Ascending aorta (tissue), 2 donors: ENCODE results near the gene POU2F3. TPM values are rescaled to one million over a fixed set of nuclear protein-coding genes. Genes with fewer than 3 reads are reported as not detected.

Source experiments
- DNase-seq, 2 donors: peaks; one replicate each; pipeline ENCODE4 v3.0.0-alpha.2; 2019; ENCODE audit warnings: low spot score in 2 of 2
- H3K27ac ChIP-seq, 2 donors: fragments of 200-600 bp; sonication (generic); one replicate each; pipeline ENCODE4 v1.5.1; 2016 to 2017; ENCODE audit warnings: mild to moderate bottlenecking in 1 of 2
- H3K27me3 ChIP-seq: fragments of 200-600 bp; sonication (generic); one replicate; pipeline ENCODE4 v1.5.1; 2017
- H3K36me3 ChIP-seq, 2 donors: fragments of 200-600 bp; sonication (generic); one replicate each; pipeline ENCODE4 v1.5.1; 2016
- H3K4me1 ChIP-seq, 2 donors: fragments of 200-600 bp; sonication (generic); one replicate each; pipeline ENCODE4 v1.5.1; 2016 to 2017; ENCODE audit warnings: mild to moderate bottlenecking in 1 of 2
- H3K4me3 ChIP-seq, 2 donors: fragments of 200-600 bp; sonication (generic); one replicate each; pipeline ENCODE4 v1.5.1; 2016 to 2017; ENCODE audit warnings: mild to moderate bottlenecking in 1 of 2
- H3K9me3 ChIP-seq, 2 donors: fragments of 200-600 bp; sonication (generic); one replicate each; pipeline ENCODE4 v1.5.1; 2016
- intact Hi-C: fragments of 100-400 bp; cut with DNase I; formaldehyde crosslinking; loops from one replicate; pipeline ENCODE4 v1.15.1; 2023
- total RNA-seq: library from RNA; depleted of rRNA; stranded (reverse); fragments of >200 nt; gene quantifications from one replicate; pipeline ENCODE4 v1.1.0, GENCODE V29; 2016
- TF ChIP-seq, protein P1 (sequence below), 3 experiments: fragments of 200-600 bp in 2 of 3; fragments of 450-650 bp in 1 of 3; sonication (generic) in 2 of 3; IDR thresholded peaks; one replicate each; pipeline ENCODE4 v1.5.1; 2016 to 2019; ENCODE audit warnings: antibody characterized with exemption in 3 of 3, mild to moderate bottlenecking in 1 of 3, moderate library complexity in 1 of 3

POU2F3 gene
- total RNA-seq, 1 donor from 2014 or later = not detected

DNA sequence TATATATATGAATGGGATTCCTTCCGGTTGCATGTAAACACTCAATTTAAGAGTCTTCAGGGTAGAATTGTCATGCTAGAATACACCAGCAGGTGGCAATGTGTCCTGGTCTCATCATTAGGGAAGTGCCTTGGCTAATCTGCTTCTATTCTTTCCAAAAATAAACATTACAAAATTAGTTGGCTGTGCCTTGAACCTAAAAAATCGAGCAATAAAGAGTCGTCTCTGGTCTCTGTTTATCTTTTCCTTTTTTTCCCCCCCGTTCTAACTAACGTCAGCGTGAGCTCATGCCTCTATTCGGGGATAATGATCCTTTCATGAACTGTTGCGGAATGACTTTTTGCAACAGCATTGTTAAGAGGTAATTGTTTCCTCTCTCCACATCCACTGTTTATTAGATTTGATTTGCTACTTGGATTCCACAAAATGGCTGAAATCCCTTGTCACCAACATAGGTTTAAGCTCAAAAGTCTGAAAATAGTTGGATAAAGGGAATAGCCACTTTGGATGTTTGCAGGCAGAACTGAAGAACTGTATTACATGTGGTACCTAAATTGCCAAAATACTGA lies 95.0 kb downstream of the POU2F3 start:
- TF ChIP-seq, protein P1, sequence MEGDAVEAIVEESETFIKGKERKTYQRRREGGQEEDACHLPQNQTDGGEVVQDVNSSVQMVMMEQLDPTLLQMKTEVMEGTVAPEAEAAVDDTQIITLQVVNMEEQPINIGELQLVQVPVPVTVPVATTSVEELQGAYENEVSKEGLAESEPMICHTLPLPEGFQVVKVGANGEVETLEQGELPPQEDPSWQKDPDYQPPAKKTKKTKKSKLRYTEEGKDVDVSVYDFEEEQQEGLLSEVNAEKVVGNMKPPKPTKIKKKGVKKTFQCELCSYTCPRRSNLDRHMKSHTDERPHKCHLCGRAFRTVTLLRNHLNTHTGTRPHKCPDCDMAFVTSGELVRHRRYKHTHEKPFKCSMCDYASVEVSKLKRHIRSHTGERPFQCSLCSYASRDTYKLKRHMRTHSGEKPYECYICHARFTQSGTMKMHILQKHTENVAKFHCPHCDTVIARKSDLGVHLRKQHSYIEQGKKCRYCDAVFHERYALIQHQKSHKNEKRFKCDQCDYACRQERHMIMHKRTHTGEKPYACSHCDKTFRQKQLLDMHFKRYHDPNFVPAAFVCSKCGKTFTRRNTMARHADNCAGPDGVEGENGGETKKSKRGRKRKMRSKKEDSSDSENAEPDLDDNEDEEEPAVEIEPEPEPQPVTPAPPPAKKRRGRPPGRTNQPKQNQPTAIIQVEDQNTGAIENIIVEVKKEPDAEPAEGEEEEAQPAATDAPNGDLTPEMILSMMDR (IDR thresholded peaks at IDR 0.05) = peak; percentile 61 to 63 (median 62)
- peak in 1 of 2 donors; percentile 87 for DNase-seq
- peak overlapping the region; percentile 88 to 91 for H3K4me3 ChIP-seq
- H3K9me3 ChIP-seq = no peaks in the 10 kb centered on the region
- intact Hi-C loops = loop anchor here (1.0 kb wide), 1 partner anchor 10 kb away; the partner anchor contains the start of gene TLCD5
- peaks cover 16 to 36% of the 10 kb centered on the region in 2 donors for H3K4me1 ChIP-seq
- peak overlapping the region; percentile 99 to 100 for H3K27ac ChIP-seq
- no peaks in the 10 kb centered on the region for H3K27me3 ChIP-seq
- H3K36me3 ChIP-seq = peaks cover 4 to 10% of the 10 kb centered on the region in 2 donors

DNA sequence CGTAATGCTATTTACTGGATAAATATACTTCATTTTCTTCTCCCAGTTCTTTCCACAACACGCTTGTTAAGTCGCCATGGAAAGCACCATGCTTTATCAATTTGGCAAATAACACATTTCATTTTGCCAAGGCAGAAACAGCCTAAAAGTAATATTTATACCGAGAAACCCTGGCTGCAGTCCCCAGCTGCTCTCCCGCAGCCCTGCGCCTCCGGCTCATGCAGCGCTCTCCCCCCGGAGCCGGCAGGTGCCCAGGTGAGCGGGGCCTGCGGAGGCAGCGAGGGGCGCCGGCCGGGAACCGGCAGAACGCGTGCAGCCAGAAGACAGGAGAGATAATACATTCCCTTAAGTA lies 95.6 kb downstream of the POU2F3 start:
- TF ChIP-seq, protein P1 (IDR thresholded peaks at IDR 0.05) = no peak
- H3K27me3 ChIP-seq = no peaks in the 10 kb centered on the region
- H3K9me3 ChIP-seq = no peaks in the 10 kb centered on the region
- H3K27ac ChIP-seq = peak overlapping the region; percentile 99 to 100
- no peak for DNase-seq
- intact Hi-C loops = loop anchor here (1.0 kb wide), 1 partner anchor 10 kb away; the partner anchor contains the start of gene TLCD5
- peak overlapping the region; percentile 88 to 91 for H3K4me3 ChIP-seq
- peaks cover 0 to 5% of the 10 kb centered on the region in 2 donors for H3K36me3 ChIP-seq
- peaks cover 18 to 38% of the 10 kb centered on the region in 2 donors for H3K4me1 ChIP-seq

DNA sequence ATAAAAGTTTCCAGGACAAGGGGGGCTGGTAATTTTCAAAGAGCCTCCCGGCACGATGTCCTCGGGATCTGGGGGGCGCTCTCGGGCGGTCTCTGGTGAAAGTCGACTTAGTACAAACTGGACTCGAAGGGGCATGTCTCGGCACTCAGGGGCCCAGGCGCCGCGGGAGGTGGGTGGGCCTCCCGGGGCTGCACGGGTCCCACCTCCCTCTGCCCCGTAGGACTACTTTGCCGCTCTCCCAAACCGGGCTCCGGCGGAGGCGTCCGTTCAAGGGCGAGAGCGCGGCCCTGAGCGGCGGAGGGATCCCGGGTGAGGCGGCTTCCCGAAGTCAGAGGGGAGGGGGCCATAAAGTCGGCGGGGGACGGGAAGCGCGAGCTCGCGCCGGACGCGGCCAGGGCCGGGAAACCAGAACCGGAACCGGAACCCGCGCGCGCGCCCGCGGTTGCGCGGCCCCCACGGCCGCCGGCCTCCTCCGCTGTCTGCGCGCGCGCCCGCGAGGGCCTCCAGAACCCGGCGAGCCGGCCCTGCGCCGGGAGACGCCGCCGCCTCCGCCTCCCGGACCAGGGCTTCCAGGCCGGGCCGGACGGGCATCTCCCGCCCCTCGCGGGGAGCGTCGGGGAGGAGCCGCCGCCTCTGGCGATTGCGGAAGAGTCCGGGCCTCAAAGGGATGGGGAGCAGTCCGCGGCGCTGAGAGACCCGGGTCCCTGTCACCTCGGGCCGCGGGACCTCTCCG lies 96.1 kb downstream of the POU2F3 start, which contains the start of gene ARHGEF12:
Gene ARHGEF12, plus strand, starts transcription at position 506 of the 733 bp plus-strand sequence. CDS start 831 bp downstream, outside the sequence.
- H3K9me3 ChIP-seq = no peaks in the 10 kb centered on the region

DNA sequence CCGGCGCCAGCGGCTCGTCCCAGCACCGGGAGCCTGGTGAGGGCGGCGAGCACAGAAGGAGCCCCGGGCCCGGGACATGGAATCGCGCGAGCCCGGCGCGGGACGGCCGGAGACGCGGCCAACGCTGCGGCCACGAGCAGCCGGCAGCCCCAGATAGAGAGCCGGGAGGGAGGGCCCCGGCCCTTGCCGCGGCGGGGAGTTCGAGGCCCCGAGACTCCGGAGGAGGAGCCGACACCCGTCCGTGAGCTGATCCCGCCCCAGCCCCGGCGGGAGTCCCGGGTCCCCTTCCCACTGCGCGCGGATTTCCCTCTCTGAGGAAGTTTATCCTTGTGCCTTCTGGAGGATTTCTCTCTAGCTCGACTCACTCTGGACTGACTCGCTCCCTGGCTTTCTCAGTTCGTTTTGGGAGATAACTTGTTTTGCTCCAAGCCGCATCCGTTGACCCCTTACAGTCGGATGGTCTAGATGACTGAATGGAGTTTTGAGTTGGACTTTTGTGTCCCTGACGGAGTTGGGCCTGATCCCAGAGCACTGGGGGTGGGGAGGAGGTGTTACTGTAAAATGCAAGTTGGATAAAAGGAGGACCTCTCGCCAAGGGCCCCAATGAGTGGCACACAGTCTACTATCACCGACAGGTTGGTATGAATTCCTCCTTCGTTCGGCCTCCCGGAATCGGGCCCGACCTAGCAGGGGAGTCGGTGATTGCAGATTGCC lies 96.9 kb downstream of the POU2F3 start:
- Histone ChIP-seq H3K36me3 (no peaks in the 10 kb centered on the region), H3K4me1 (peaks cover 12 to 41% of the 10 kb centered on the region in 2 donors), H3K9me3 (no peaks in the 10 kb centered on the region), H3K27ac (peak overlapping the region; percentile 99 to 100), H3K4me3 (peak overlapping the region; percentile 88 to 91), H3K27me3 (no peaks in the 10 kb centered on the region)
- TF ChIP-seq, protein P1 (IDR thresholded peaks at IDR 0.05) = no peak
- peak in 1 of 2 donors; percentile 75 for DNase-seq
- intact Hi-C loops = loop anchor here (2.0 kb wide), 1 partner anchor 96 kb away; no protein-coding TSS in a partner anchor

More for the DNA sequence above, 96.1 kb downstream of the POU2F3 start, which contains the start of gene ARHGEF12:
- H3K36me3 ChIP-seq = no peaks in the 10 kb centered on the region
- TF ChIP-seq, protein P1 (IDR thresholded peaks at IDR 0.05) = peak; percentile 14 to 35 (median 25)
- no peaks in the 10 kb centered on the region for H3K27me3 ChIP-seq
- peaks cover 16 to 41% of the 10 kb centered on the region in 2 donors for H3K4me1 ChIP-seq
- intact Hi-C loops = loop anchor here (1.0 to 2.0 kb wide), 2 partner anchors 11 to 97 kb away; partner anchors contain the start of gene TLCD5
- peak within 1 kb of the TSS; percentile 99 to 100 for H3K27ac ChIP-seq
- H3K4me3 ChIP-seq = peak within 1 kb of the TSS; percentile 88 to 91
- DNase-seq = peak; percentile 76 to 97

DNA sequence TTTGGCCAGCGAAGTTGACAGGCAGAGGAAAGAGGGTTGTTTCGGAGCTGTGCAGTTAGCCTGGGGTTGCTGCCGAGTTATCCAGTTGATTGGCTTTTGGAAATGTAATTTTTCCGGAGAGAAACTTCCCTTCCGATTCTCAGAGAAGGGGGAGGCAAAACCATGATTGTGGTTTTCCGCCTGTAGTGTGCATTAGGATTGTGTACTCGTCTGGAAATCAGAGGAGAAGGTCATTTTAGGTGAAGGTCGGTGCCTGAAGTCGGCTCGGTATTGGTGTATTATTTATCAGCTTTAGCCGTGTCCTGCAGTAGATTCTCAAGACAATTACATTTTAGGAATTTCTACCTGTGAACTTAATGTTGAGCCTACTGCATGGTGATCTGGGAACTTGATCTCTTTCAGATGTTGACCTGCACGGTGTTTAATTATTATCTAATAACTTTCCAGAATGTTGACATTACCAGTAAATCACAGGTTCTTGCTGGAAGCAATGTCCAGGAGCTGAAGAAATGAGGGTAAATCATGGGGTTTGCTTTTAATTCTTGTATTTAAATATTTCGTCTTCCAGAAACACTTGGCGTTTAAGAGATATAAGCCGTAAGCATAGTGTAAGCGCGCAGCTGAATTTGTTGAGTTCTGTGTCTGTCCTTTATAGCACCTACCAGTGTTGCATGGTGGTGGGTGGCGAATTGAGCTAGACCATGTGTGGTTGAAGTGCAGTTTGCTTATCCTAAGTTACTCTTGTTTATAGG lies 97.6 kb downstream of the POU2F3 start:
- peak overlapping the region; percentile 99 to 100 for H3K27ac ChIP-seq
- no peak for DNase-seq
- peaks cover 7 to 37% of the 10 kb centered on the region in 2 donors for H3K4me1 ChIP-seq
- H3K4me3 ChIP-seq = peak overlapping the region; percentile 88 to 91
- intact Hi-C loops = loop anchor here (2.0 kb wide), 1 partner anchor 95 kb away; no protein-coding TSS in a partner anchor
- no peaks in the 10 kb centered on the region for H3K27me3 ChIP-seq
- H3K36me3 ChIP-seq = no peaks in the 10 kb centered on the region
- TF ChIP-seq, protein P1 (IDR thresholded peaks at IDR 0.05) = no peak
- H3K9me3 ChIP-seq = no peaks in the 10 kb centered on the region
